ENCODE results near the gene SULT4A1. TPM values are rescaled to one million over a fixed set of nuclear protein-coding genes. Genes with fewer than 3 reads are reported as not detected.

The SULT4A1 gene
- total and polyA plus RNA-seq, 10 of the 15 experiments (the other 5 are each of a cell fraction or from before 2014, with no cell fraction given), result not detected

DNA sequence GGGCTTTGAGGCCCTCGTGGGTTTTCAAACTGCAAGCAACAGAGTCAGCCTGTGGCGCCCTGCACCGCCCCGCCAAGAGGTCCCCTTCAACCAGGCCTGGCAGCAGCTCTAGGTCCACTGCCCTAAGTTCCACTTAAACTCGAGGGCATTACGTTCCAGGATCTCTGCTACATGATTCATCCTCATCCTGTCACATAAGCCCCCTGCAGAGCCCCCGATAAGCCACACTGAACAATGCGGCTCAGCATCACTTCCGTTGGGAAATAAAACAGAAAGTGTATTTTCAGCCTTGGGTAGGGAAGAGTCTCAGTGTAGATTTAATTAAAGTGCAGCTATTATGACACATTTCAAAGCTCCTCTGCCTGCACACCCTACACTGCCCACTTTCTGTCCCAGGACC, 24.6 kb downstream of the SULT4A1 start:
- no peaks in the 10 kb centered on the region for H3K4me1 ChIP-seq (ENCODE audit: control insufficient read depth, insufficient read depth, low read length)
- ChIA-PET CTCF (no interaction called here), RAD21 (ENCODE audit: unreplicated experiment) (no interaction called here), SMC1A (ENCODE audit: uncharacterized antibody, unreplicated experiment) (no interaction called here), POLR2A (no interaction called here)
- no peaks in the 10 kb centered on the region for H4K20me1 ChIP-seq (ENCODE audit: control insufficient read depth, insufficient read depth)
- no peaks in the 10 kb centered on the region for H3K79me2 ChIP-seq (ENCODE audit: control insufficient read depth, insufficient read depth, low read length)
- no peak overlapping the region for H3K27ac ChIP-seq (ENCODE audit: control insufficient read depth, insufficient read depth)
- no peak for DNase-seq (ENCODE audit: low read depth, low spot score)
- H3K9me3 ChIP-seq (replicated peaks; ENCODE audit: control insufficient read depth, insufficient read depth, low read length), result no peaks in the 10 kb centered on the region
- H3K36me3 ChIP-seq (ENCODE audit: control insufficient read depth in 2 of 2, insufficient read depth in 2 of 2, low read length in 1 of 2), result no peaks in the 10 kb centered on the region
- H2AFZ ChIP-seq (ENCODE audit: control insufficient read depth, low read depth, low read length), result no peak overlapping the region
- FAIRE-seq, result no peak
- no peak overlapping the region for H3K4me3 ChIP-seq
- no peak overlapping the region for H3K9ac ChIP-seq (ENCODE audit: control insufficient read depth, insufficient read depth, low read length)
- BruUV-seq (replicated peaks), result no TSS peak
- peaks cover 1 to 3% of the 10 kb centered on the region in 2 experiments; a peak in 3 of 4 replicates for H3K27me3 ChIP-seq (replicated peaks in 1 of 2; ENCODE audit: control insufficient read depth in 2 of 2, insufficient read depth in 2 of 2, low read length in 1 of 2)
- no peak for ATAC-seq
- in situ Hi-C loops (cut with MboI), result no loop called here
- intact Hi-C loops (cut with micrococcal nuclease; ENCODE audit: unreplicated experiment), result no loop called here
- 46% methylated on average over 9 of the region's 9 CpGs for WGBS (ENCODE audit: insufficient coverage, insufficient replicate concordance, low lambda C conversion rate, missing lambda C conversion rate)
- no peak overlapping the region for H3K4me2 ChIP-seq (ENCODE audit: control insufficient read depth, insufficient read depth)
- TF ChIP-seq MTA2 (IDR thresholded peaks at IDR 0.05; ENCODE audit: low read depth), result no peak
- TF ChIP-seq PML (IDR thresholded peaks at IDR 0.05; ENCODE audit: low read length), result no peak
- TF ChIP-seq MTA3 (IDR thresholded peaks at IDR 0.05; ENCODE audit: borderline replicate concordance, low read length), result no peak
- TF ChIP-seq STAT3 (IDR thresholded peaks at IDR 0.05; ENCODE audit: low read depth, low read length), result no peak
- TF ChIP-seq, protein P1, sequence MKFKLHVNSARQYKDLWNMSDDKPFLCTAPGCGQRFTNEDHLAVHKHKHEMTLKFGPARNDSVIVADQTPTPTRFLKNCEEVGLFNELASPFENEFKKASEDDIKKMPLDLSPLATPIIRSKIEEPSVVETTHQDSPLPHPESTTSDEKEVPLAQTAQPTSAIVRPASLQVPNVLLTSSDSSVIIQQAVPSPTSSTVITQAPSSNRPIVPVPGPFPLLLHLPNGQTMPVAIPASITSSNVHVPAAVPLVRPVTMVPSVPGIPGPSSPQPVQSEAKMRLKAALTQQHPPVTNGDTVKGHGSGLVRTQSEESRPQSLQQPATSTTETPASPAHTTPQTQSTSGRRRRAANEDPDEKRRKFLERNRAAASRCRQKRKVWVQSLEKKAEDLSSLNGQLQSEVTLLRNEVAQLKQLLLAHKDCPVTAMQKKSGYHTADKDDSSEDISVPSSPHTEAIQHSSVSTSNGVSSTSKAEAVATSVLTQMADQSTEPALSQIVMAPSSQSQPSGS (IDR thresholded peaks at IDR 0.05; ENCODE audit: low read length), result no peak
- TF ChIP-seq, protein P2, sequence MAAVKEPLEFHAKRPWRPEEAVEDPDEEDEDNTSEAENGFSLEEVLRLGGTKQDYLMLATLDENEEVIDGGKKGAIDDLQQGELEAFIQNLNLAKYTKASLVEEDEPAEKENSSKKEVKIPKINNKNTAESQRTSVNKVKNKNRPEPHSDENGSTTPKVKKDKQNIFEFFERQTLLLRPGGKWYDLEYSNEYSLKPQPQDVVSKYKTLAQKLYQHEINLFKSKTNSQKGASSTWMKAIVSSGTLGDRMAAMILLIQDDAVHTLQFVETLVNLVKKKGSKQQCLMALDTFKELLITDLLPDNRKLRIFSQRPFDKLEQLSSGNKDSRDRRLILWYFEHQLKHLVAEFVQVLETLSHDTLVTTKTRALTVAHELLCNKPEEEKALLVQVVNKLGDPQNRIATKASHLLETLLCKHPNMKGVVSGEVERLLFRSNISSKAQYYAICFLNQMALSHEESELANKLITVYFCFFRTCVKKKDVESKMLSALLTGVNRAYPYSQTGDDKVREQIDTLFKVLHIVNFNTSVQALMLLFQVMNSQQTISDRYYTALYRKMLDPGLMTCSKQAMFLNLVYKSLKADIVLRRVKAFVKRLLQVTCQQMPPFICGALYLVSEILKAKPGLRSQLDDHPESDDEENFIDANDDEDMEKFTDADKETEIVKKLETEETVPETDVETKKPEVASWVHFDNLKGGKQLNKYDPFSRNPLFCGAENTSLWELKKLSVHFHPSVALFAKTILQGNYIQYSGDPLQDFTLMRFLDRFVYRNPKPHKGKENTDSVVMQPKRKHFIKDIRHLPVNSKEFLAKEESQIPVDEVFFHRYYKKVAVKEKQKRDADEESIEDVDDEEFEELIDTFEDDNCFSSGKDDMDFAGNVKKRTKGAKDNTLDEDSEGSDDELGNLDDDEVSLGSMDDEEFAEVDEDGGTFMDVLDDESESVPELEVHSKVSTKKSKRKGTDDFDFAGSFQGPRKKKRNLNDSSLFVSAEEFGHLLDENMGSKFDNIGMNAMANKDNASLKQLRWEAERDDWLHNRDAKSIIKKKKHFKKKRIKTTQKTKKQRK (IDR thresholded peaks at IDR 0.05; ENCODE audit: low read depth, low read length), result no peak
- TF ChIP-seq, protein P3, sequence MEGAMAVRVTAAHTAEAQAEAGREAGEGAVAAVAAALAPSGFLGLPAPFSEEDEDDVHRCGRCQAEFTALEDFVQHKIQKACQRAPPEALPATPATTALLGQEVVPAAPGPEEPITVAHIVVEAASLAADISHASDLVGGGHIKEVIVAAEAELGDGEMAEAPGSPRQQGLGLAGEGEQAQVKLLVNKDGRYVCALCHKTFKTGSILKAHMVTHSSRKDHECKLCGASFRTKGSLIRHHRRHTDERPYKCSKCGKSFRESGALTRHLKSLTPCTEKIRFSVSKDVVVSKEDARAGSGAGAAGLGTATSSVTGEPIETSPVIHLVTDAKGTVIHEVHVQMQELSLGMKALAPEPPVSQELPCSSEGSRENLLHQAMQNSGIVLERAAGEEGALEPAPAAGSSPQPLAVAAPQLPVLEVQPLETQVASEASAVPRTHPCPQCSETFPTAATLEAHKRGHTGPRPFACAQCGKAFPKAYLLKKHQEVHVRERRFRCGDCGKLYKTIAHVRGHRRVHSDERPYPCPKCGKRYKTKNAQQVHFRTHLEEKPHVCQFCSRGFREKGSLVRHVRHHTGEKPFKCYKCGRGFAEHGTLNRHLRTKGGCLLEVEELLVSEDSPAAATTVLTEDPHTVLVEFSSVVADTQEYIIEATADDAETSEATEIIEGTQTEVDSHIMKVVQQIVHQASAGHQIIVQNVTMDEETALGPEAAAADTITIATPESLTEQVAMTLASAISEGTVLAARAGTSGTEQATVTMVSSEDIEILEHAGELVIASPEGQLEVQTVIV (IDR thresholded peaks at IDR 0.05; ENCODE audit: borderline replicate concordance, partially characterized antibody), result no peak
- TF ChIP-seq, protein P4, sequence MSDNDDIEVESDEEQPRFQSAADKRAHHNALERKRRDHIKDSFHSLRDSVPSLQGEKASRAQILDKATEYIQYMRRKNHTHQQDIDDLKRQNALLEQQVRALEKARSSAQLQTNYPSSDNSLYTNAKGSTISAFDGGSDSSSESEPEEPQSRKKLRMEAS (IDR thresholded peaks at IDR 0.05; ENCODE audit: low read depth, low read length), result no peak
- no peak for TF ChIP-seq ESRRA (IDR thresholded peaks at IDR 0.05; ENCODE audit: low read length)
- no peak for TF ChIP-seq SMAD1 (IDR thresholded peaks at IDR 0.05; ENCODE audit: low read depth, partially characterized antibody)
- TF ChIP-seq POLR2AphosphoS2 (IDR thresholded peaks at IDR 0.05; ENCODE audit: low read depth, low read length), result no peak
- no peak for TF ChIP-seq ZNF384 (IDR thresholded peaks at IDR 0.05; ENCODE audit: borderline replicate concordance, low read depth, low read length)
- TF ChIP-seq NR2C2 (IDR thresholded peaks at IDR 0.05; ENCODE audit: borderline replicate concordance, control insufficient read depth, insufficient read length, low read depth), result no peak
- TF ChIP-seq RB1 (IDR thresholded peaks at IDR 0.05; ENCODE audit: borderline replicate concordance), result no peak
- TF ChIP-seq RCOR1 (conservative IDR thresholded peaks at IDR 0.05; ENCODE audit: low read depth, low read length), result no peak
- no peak for TF ChIP-seq GATAD2B (conservative IDR thresholded peaks at IDR 0.05; ENCODE audit: low read depth)
- TF ChIP-seq RFX5 (IDR thresholded peaks at IDR 0.05; ENCODE audit: low read depth, low read length), result no peak
- TF ChIP-seq PAX8 (IDR thresholded peaks at IDR 0.05), result no peak

Measured in GM12878 (cell line).